Measurements from ENCODE around the gene SNRNP200.

Gene SNRNP200

DNA sequence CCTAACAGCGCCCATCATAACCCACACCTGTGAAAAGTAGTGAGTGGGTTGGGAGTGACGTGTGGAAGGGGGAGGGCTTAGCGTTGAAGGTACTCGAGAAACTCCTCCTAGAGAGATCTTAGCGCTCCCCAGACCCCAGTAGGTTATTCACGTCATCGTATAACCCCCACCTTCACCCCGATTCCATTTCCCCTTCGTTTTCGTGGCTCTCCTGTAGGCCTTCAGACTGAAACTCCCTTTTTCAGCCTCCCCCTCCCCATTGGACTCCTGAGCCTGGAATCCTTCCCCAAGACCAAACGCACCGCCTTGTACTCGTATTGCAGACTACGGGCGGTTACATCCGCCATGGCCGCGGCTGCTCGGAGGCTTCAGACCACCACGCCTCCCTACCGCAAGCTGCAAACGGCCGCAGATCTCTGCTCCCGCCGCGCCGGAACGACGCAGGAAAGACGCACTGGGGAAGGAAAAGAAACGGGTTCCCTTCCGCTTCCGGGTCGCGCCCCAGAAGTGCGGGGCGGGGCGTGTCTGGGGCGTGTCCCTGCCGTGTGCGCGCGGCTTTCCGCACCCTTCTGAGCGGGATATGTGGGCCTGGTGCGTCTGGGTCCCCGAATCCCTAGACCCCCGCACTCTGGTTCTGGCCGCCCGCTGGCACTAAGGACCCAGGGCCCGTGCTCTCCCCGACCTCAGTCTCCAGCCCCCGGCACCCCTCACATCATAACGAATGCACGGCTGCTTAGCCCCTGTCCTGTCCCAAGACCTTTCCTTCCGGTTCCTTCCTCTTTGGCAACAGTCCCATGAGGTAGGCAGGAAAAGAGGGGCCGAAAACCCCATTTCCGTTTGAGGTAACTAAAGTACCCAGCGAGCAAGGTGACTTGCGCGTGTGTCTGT lies at the start of gene SNRNP200:
Gene SNRNP200, minus strand, starts transcription at position 456 of the 888 bp plus-strand sequence. Its CDS starts 109 bp downstream, at position 347.
- peak; percentile 92 for DNase-seq

DNA sequence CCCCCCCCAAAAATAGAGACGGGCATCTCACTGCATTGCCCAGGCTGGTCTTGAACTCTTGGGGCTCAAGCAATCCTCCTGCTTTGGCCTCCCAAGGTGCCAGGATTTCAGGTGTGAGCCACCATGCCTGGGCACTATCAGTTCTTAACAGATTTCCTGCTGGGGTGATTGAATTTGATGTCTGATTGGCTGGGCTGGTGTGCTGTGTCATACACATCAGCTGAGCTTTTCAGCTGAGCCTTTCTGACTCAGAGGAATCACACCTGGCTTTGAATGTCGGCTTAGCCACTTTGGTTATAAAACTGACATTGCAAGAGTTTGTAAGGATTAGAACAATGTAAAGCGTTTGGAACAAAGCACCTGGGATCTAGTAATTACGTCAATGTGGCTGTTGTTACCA lies 49.1 kb upstream of the SNRNP200 start:
- no peak for DNase-seq

- DNase-seq: no peak
These were observed 48.3 kb upstream of the SNRNP200 start for GRCh38 chr2:96353606-96354101.

DNA sequence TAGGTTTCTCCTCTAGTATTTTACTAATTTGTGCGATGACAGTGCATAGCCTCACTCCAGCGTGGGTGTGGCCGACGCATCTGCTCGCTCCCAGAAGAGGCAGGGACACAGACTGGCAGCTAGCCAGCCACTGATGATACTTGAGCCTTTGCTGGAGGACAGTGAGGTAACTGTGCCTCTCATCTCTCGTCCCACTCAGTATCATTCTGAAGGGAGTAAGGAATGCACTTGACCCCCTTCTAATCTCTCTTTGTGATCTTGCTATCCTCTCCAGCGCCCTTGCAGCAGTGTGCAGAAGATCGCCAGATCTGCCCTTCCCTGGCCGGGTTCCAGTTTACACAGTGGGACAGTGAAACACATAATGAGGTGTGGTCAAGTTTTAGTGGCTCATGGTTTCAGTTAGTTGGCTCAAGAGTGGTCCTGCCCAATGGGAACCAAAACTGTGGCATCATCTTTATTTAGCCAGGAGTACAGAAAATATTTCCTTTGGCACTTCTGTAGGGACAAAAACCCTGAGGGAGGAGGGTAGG lies 47.8 kb upstream of the SNRNP200 start:
- no peak for DNase-seq

GRCh38 chr2:96347395-96347794 lies 42.0 kb upstream of the SNRNP200 start:
- DNase-seq: no peak

DNA sequence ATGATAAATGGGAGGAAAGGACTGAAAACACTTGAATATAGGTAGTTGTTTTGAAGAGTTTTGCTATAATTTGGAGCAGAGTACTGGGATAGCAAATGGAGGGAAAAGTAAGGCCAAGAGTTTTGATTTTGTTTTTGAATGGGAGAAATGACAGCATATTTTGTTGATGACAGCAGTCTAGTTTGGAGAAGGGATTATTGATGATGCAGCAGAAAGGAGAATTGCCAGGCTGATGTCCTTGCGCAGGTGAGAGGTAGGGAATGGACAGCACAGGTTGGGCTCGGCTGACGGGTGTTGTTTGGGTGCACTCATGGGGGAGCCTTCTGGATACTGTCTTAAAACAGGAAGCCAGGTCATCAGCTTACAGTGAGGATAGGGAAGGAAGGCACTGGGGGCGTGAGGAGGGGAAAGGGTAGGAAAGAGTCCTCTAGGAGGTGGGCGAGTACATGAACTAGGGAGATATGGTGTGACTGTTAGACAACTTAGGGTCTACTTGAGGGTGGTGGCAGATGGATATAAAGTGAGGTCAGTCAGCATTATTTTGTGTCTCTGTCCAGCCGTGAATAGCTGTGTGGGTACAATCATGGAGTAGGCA lies 40.6 kb upstream of the SNRNP200 start:
- DNase-seq: no peak

GRCh38 chr2:96345438-96345837 lies 40.1 kb upstream of the SNRNP200 start:
- DNase-seq: no peak

- DNase-seq: peak; percentile 26
These were observed 38.7 kb upstream of the SNRNP200 start for GRCh38 chr2:96344011-96344410.

DNA sequence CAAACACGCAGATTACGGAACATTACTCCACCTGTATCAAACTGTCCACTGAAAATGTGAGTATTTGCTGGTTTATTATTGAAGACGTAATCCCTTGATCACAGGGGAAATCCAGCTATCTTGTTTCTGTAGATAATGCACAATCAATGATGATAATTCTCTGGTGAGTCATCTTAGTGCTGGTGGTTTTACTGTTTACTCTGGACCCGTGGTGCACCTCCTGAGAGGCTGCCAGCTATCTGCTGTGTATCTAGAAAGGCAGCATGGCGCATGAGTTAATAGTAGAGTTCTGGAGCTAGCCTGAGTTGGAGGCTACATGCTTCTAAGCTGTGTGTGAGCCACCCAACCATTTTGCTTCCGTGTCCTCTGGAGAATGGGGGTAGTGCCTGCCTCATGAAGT lies 36.7 kb upstream of the SNRNP200 start:
- DNase-seq: peak; percentile 17

DNA sequence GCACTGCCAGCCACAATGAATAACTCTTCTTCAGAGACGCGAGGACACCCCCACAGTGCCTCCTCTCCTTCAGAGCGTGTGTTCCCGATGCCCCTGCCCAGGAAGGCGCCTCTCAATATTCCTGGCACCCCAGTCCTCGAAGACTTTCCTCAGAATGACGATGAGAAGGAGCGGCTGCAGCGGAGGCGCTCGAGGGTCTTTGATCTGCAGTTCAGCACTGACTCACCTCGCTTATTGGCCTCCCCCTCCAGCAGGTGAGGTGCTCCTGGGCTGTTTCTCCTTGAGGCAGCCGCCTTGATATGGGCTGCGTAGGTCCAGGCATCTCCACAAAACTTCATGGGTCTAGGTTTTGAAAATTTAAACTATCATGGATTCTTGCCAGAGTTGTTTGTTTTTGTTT lies 36.3 kb upstream of the SNRNP200 start:
- no peak for DNase-seq

DNA sequence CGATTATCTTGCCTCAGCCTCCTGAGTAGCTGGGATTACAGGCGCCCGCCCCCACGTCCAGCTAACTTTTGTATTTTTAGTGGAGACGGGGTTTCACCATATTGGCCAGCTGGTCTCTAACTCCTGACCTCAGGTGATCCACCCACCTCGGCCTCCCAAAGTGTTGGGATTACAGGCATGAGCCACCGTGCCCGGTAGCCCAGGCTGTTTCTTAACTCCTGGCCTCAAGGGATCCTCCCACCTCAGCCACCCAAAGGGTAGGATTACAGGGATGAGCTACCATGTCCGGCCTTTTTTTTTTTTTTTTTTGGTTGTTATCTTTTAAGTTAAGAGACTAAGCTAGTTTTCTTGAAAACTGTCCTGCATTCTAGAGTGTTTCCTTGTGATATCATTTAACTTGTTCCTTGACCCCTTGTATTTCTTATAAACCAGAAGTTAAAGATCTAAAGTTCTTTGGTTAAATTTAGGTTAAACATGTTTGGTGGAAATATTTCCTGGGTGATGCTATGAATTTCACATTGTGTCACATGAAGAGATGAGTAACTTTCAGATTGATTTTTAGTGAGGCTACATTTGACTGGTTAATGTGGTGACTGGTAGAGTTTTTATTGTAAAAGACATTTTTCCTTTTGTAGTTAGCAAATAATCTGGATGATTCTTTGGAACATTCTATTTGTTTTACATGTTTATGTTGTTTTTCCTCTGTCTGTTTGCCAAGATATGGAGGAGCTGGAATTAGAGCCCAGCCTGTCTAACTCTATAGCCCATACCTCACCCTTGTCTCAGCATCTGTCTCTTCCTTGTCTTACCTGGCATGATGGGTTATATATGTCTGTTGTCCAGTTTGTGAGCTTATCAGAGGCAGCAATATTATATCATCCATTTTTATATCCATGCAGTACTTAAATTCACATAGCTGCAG lies 35.4 kb upstream of the SNRNP200 start:
- DNase-seq: no peak

DNA sequence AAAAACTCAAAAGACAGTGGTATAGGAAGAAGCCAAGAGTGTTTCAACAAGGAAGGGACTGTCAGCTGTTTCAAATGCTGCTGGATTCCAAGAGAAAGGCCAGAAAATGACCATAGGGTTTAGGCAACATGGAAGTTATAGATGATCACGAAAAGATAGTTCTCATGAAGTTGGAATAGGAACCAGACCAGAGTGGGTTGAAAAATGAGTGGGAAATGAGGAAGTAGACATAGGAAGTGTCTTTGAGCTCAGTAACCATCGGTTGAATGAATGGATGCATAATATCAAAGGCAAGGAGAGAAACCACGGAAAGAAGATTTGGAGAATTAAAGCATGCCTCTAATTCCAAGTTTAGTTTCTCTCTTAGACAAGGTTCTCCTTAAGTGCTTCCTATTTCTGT lies 31.5 kb upstream of the SNRNP200 start:
- no peak for DNase-seq

DNA sequence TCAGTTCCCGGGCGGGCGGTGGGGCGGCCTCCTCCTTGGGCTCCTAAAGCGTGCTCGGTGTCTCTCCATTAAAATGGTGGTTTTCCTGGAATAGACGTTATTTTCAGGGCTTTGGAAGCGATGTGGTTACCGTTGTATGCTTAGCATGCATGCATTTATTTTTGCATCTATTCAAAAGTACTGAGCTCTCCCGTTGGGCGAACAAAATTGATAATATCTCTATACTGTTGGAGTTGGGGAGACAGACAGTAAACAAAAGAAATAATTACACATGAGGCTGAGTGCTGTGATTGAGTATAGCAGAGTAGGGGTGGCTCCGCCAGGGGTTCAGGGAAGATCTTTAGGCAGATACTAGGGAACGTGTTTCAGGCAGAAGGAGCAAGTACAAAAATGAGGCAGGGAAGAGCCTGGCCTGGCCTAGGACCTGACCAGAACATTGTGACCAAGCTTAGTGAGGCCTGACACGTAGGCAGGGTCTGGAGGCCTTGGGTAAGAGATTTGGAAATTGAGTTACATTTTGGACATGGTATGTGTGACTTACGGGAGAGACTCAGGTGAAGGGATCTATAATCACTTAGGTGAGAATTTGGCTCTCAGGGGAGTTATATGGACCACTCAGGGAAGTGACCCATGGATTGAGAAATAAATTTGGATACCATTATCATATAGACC lies 30.9 kb upstream of the SNRNP200 start:
- no peak for DNase-seq

DNA sequence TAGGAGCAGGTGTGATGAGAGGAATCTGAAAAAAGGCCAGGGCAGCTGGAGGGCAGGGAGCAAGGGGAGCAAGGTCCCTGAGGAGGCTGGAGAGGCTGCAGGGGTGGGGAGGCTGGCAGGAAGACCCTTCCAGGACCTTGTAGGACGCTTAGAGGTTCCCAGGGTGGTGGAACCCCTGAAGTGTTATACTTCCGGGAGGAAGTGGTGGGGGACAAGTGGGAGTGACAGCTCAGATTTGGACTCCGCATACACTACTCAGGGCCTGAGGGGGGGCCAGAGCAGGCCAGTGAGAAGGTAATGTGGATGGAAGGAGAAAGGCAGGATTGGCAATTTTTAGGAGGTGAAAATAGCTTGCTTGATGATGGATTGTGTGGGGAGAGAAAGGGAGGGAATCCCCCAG lies 28.4 kb upstream of the SNRNP200 start:
- no peak for DNase-seq

DNA sequence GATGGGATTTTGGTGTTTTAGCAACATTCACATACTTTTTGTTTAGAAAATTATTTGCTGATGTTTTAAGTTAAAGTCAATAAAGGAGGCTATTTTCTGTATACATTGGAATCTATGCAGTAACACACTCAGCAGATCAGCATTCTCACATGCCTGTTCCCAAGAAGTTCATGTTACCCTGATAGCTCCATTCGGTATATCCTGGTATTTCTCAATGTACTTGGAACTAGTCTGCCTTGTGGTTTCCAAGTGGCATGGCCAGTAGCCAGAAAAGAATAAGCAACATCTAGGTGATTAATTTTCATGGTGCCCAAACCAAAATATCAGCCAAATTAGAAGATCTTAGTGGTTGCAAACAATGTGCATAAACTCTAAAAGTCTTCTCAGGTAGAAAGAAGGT lies 25.1 kb upstream of the SNRNP200 start:
- DNase-seq: no peak

DNA sequence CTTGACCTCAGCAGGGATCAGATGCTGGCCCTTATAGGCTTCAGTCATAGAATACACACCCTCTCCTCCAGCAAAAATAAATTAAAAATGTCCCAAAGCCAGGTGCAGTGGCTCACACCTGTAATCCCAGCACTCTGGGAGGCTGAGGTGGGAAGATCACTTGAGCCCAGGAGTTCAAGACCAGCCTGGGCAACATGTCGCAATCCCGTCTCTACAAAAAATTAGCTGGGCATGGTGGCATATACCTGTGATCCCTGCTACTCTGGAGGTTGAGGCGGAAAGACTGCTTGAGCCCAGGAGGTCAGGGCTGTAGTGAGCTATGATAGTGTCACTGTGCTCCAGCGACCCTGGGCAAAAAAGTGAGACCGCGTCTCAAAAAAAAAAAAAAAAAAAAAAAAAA lies 24.5 kb upstream of the SNRNP200 start:
- DNase-seq: no peak

DNA sequence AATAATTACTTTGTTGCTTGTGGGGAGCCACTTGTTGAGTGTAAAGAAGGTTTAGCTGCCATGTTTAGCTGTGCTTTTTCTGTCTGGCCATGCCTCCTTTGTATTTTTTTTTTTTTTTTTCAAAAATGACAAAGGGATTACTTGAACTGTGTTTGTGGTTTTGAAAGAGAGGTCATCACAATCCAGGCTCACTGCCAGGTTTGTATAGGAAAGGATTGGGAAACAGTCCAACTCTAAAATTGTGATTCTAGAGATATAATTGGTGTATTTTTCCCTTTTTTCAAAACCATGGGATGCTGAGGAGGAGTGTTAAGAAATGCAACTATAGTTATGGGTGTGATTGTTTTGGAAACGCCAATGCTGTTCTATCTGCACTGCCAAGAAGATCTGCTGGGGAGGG lies 24.1 kb upstream of the SNRNP200 start:
- no peak for DNase-seq

GRCh38 chr2:96326990-96327820 lies 21.9 kb upstream of the SNRNP200 start:
- DNase-seq: no peak

- no peak for DNase-seq
These were observed 21.2 kb upstream of the SNRNP200 start for GRCh38 chr2:96326564-96326963.

DNA sequence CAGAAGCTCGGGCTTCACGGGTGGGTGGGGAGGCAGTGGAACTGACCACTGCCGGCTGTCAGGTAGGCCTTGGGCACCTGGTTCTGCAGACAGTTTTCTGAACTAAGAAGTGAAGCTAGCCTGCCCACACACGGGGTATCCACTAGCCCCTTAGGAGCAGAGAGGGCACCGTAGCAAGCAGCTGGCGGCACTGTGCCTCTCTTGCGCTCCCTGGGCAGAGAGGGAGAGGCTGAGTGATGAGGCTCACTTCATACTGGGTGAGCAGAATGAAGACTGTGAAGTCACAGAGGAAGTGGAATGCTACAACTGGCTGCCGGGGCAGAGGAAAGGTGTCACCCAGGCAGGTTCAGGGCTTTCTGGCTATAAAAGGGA lies 20.5 kb upstream of the SNRNP200 start:
- peak; percentile 34 for DNase-seq
